Spinal cord (tissue), 10 donors: ENCODE data around the gene BRD3OS. TPM values are rescaled to one million over a fixed set of nuclear protein-coding genes. Genes with fewer than 3 reads are reported as not detected.

Source experiments
- DNase-seq, 6 donors: peaks; one replicate each; pipeline versions ENCODE4 v3.0.0 to v3.0.0-alpha.2; 2013 to 2015; ENCODE audit warnings: low spot score in 6 of 6, low read depth in 4 of 6
- H3K27ac ChIP-seq: one replicate; pipeline ENCODE4 v1.5.1; 2013; ENCODE audit warnings: low read depth, low read length, control low read depth
- H3K27me3 ChIP-seq: one replicate; pipeline ENCODE4 v1.6.1; 2013; ENCODE audit warnings: low read length; ENCODE audit not compliant: control insufficient read depth, insufficient read depth
- H3K36me3 ChIP-seq: one replicate; pipeline ENCODE4 v1.6.1; 2013; ENCODE audit warnings: low read length; ENCODE audit not compliant: control insufficient read depth, insufficient read depth
- H3K4me1 ChIP-seq: one replicate; pipeline ENCODE4 v1.6.1; 2013; ENCODE audit warnings: low read length; ENCODE audit not compliant: control insufficient read depth, insufficient read depth
- H3K4me3 ChIP-seq: one replicate; pipeline ENCODE4 v1.5.1; 2013; ENCODE audit warnings: low read depth, low read length, control low read depth
- H3K9me3 ChIP-seq: one replicate; pipeline ENCODE4 v1.6.1; 2013; ENCODE audit warnings: low read length; ENCODE audit not compliant: control insufficient read depth, insufficient read depth
- WGBS: methylation state at CpG from one replicate; pipeline ENCODE4 v1.1.5; 2013; ENCODE audit warnings: missing lambda C conversion rate; ENCODE audit not compliant: insufficient coverage; 5-methylcytosine and 5-hydroxymethylcytosine counted together
- long read RNA-seq, 4 donors: transcript quantifications; one replicate each; lab custom pipeline, GENCODE V29; 2026
- polyA plus RNA-seq, 2 donors: library from polyadenylated mRNA; unstranded; fragments of 120-200 nt; gene quantifications; one replicate each; pipeline ENCODE4 v1.2.1, GENCODE V29; 2013; ENCODE audit not compliant: insufficient read length in 2 of 2
- total RNA-seq, 2 donors: library from RNA; depleted of rRNA in 1 of 2; stranded (reverse); fragments of 120-200 nt in 1 of 2; fragments of >200 nt in 1 of 2; gene quantifications; one replicate each; pipeline versions ENCODE4 v1.2.3 to v1.2.4, GENCODE V29; 2013 to 2014
- donor health status: healthy.

BRD3OS gene
- total RNA-seq: 10 to 100 TPM; 22.4 to 30.6 TPM
- 10 to 100 TPM; 48.5 to 56.3 TPM for polyA plus RNA-seq
- long read RNA-seq, donor 1, full-length matches to known transcripts: 156 of 156 reads
- long read RNA-seq, donor 1, partial matches to known transcripts: 0 of 156 reads
- long read RNA-seq, donor 1, other reads (novel, unspliced or antisense): 0 of 156 reads
- long read RNA-seq, donor 2, full-length matches to known transcripts: 62 of 62 reads
- long read RNA-seq, donor 2, partial matches to known transcripts: 0 of 62 reads
- long read RNA-seq, donor 2, other reads (novel, unspliced or antisense): 0 of 62 reads
- long read RNA-seq, donor 3, full-length matches to known transcripts: 71 of 102 reads
- long read RNA-seq, donor 3, partial matches to known transcripts: 31 of 102 reads
- long read RNA-seq, donor 3, other reads (novel, unspliced or antisense): 0 of 102 reads
- long read RNA-seq, donor 4, full-length matches to known transcripts: 126 of 126 reads
- long read RNA-seq, donor 4, partial matches to known transcripts: 0 of 126 reads
- long read RNA-seq, donor 4, other reads (novel, unspliced or antisense): 0 of 126 reads

GRCh38 chr9:134024828-134025605 lies at the start of gene BRD3OS:
TSS of gene BRD3OS (plus strand) at chr9:134025481. CDS start at chr9:134026748, 1,267 bp downstream.
- WGBS: 1% methylated on average over 43 of the region's 43 CpGs

GRCh38 chr9:133975511-133975910 lies 49.8 kb upstream of the BRD3OS start:
- DNase-seq: no peak
- Histone ChIP-seq H3K9me3 (no peaks in the 10 kb centered on the region), H3K27me3 (no peaks in the 10 kb centered on the region), H3K4me3 (no peak overlapping the region), H3K36me3 (peaks cover 46% of the 10 kb centered on the region), H3K4me1 (peaks cover 76% of the 10 kb centered on the region), H3K27ac (no peak overlapping the region)
- WGBS: 100% methylated on average over 1 of the region's 3 CpGs

More at GRCh38 chr9:134024828-134025605, at the start of gene BRD3OS:
- Histone ChIP-seq H3K27me3 (no peaks in the 10 kb centered on the region), H3K4me1 (peaks cover 21% of the 10 kb centered on the region), H3K4me3 (peak within 1 kb of the TSS; percentile 68), H3K27ac (peak within 1 kb of the TSS; percentile 67), H3K36me3 (peaks cover 40% of the 10 kb centered on the region), H3K9me3 (no peaks in the 10 kb centered on the region)
- DNase-seq: peak; percentile 93 to 100 (median 99)

- WGBS: 88% methylated on average over 11 of the region's 17 CpGs
- Histone ChIP-seq H3K27ac (no peak overlapping the region), H3K9me3 (no peaks in the 10 kb centered on the region), H3K4me1 (peaks cover 76% of the 10 kb centered on the region), H3K4me3 (no peak overlapping the region), H3K36me3 (peaks cover 49% of the 10 kb centered on the region), H3K27me3 (no peaks in the 10 kb centered on the region)
- no peak for DNase-seq
Observed at GRCh38 chr9:133976191-133976861, 49.0 kb upstream of the BRD3OS start.

- H3K4me3 ChIP-seq: no peak overlapping the region
- peaks cover 76% of the 10 kb centered on the region for H3K4me1 ChIP-seq
- H3K27me3 ChIP-seq: no peaks in the 10 kb centered on the region
- H3K36me3 ChIP-seq: peaks cover 52% of the 10 kb centered on the region
- no peak for DNase-seq
- WGBS: 85% methylated on average over 9 of the region's 9 CpGs
- no peaks in the 10 kb centered on the region for H3K9me3 ChIP-seq
- no peak overlapping the region for H3K27ac ChIP-seq
Observed at GRCh38 chr9:133976887-133977286, 48.4 kb upstream of the BRD3OS start.

- Histone ChIP-seq H3K4me1 (peaks cover 76% of the 10 kb centered on the region), H3K27me3 (no peaks in the 10 kb centered on the region), H3K4me3 (no peak overlapping the region), H3K27ac (no peak overlapping the region), H3K9me3 (no peaks in the 10 kb centered on the region), H3K36me3 (peaks cover 59% of the 10 kb centered on the region)
- DNase-seq: no peak
- 92% methylated on average over 24 of the region's 26 CpGs for WGBS
Observed at GRCh38 chr9:133977421-133978201, 47.7 kb upstream of the BRD3OS start.

GRCh38 chr9:133978226-133978898 lies 46.9 kb upstream of the BRD3OS start:
- no peak overlapping the region for H3K4me3 ChIP-seq
- H3K36me3 ChIP-seq: peaks cover 64% of the 10 kb centered on the region
- 86% methylated on average over 13 of the region's 13 CpGs for WGBS
- DNase-seq: no peak
- no peak overlapping the region for H3K27ac ChIP-seq
- no peaks in the 10 kb centered on the region for H3K27me3 ChIP-seq
- peaks cover 73% of the 10 kb centered on the region for H3K4me1 ChIP-seq
- no peaks in the 10 kb centered on the region for H3K9me3 ChIP-seq

- Histone ChIP-seq H3K9me3 (no peaks in the 10 kb centered on the region), H3K27ac (peak overlapping the region; percentile 33), H3K36me3 (peaks cover 66% of the 10 kb centered on the region), H3K4me3 (no peak overlapping the region), H3K27me3 (no peaks in the 10 kb centered on the region), H3K4me1 (peaks cover 68% of the 10 kb centered on the region)
- no peak for DNase-seq
- WGBS: 48% methylated on average over 14 of the region's 16 CpGs
Observed at GRCh38 chr9:133978899-133979272, 46.4 kb upstream of the BRD3OS start.

- 26% methylated on average over 37 of the region's 37 CpGs for WGBS
- Histone ChIP-seq H3K36me3 (peaks cover 63% of the 10 kb centered on the region), H3K27ac (peak overlapping the region; percentile 33), H3K9me3 (no peaks in the 10 kb centered on the region), H3K4me3 (no peak overlapping the region), H3K4me1 (peaks cover 64% of the 10 kb centered on the region), H3K27me3 (no peaks in the 10 kb centered on the region)
- peak in 1 of 6 donors; percentile 50 for DNase-seq
Observed at GRCh38 chr9:133979273-133979920, 45.9 kb upstream of the BRD3OS start.
